GM10847 (cell line): ENCODE data around the gene FZD4.

Experiments used
- POLR2A ChIP-seq: IDR thresholded peaks from 2 replicates; pipeline ENCODE4 v1.6.1; 2011; ENCODE audit not compliant: insufficient read length; ENCODE audit errors: extremely low read depth

Gene FZD4

DNA sequence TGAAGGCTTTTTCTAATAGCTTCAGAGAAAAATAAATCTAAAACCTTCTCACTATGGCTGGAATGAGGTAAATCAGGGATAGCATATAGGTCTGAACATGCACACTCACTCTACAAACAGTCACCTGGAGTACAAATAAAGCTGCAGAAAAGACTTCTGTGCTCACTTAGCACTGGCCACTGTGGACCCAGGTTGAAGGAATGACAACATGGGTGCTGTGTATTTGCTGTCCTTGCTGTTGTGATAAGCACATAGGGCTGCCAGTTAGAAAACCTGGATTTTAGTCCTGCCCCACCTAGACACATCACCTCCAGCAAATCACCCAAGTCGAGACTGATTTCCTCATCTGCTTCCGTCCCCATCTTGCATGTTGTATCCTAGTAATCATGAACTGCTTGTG, 51.2 kb downstream of the FZD4 start:
- no peak for TF ChIP-seq POLR2A

DNA sequence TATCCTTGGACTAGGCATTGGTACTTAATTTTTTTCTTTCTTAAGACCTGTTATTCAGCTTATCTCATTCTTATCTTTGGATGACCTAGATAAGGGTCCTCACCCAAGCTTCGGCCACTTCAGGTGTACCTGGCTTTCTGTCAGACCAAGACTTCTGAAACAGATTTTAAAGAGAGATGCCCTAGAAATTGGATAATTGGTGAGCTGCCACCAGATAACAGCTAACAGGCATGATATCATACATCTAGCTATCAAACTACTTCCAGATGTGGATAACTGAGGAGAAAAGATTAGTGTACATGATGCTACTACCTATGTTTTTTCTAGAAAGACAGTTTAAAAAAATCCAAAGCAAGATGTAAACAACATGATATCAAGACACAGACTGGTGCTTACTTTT, 52.9 kb downstream of the FZD4 start:
- no peak for TF ChIP-seq POLR2A

DNA sequence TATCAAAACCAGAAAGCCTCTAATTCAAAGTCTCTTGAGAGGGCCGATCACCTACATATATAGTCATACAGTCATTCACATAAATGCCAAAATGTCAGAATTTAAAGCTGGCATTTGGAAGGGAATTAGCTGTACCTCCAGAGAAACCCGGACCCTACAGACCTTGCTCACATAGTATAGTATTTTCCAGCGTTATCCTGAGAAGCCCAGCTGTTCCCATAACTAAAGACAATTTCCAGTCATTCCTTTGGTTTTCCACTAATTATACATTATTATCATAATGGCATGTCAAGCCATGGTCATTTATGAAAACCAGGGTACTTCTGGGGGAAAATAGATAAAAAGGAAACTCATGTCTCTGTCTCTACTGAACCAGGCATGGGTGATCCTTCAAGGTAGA, 53.6 kb downstream of the FZD4 start:
- TF ChIP-seq POLR2A: no peak

DNA sequence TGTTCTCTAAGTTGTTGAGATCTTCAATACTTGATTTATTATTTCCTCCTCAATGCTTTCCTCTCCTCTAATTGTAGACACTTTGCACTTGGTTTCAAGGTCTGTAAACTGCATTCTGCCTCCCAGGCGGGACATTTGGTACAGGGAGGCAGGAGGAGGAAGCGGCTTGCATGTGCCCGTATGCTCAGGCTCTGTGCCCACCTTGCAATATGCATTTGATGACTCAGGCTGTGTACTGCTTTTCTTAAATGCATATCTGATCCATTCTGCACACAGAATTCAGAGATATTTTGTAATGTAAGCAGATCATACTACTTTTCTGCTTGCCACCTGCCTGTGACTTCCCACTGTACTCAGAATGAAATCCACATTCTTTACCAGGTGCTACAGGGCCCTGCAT, 55.0 kb downstream of the FZD4 start:
- no peak for TF ChIP-seq POLR2A

DNA sequence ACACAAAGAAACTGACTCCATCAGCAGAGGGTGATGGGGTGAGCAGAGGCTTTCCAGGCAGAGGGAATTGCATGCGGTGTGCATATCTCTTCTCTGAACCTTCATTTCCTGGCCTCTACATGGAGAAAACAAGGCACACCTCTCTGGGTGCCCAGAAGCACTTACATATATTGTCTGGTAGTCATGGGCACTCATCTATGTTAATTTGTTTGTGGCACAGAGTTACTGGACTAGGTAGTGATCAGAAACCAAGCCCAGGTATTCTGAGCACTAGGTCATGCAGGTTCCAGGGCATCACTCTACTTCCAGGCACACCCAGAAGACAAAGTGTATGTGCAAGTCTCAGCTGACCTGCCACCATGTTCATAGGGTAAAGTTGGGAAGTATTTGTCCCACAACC, 56.5 kb downstream of the FZD4 start:
- TF ChIP-seq POLR2A: no peak

DNA sequence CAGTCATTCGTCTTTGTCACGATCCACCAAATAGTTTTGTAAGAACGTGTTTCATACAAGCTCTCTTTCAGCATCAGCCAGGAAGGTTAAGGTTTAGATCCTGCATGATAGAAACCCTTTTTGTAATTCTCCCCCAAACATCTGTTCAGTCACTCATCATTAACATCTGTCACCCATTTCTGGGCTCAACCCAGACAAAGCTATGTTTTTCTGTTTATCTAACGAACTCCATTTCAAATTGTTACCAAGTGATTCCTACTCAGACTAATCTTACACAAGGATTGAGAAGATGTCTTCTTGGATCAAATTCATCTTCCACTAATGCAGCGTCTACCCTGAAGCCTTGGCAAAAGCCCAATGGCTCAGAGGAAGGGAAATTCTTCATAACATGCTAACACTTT, 58.8 kb downstream of the FZD4 start:
- no peak for TF ChIP-seq POLR2A
